Calu3 (cell line): ENCODE measurements around the gene SPOCK1. TPM values are rescaled to one million over a fixed set of nuclear protein-coding genes. Genes with fewer than 3 reads are reported as not detected.
A peak's percentile ranks its signal among the peaks of the same experiment; 100 is the strongest.

Source experiments
- BruUV-seq: library from RNA; stranded (reverse); fragments of 400-500 nt; replicated peaks from 2 replicates; lab custom pipeline; 2021; lab: Mats Ljungman, UMichigan
- CTCF ChIA-PET: fragments of 300-600 bp; sonication (Branson Sonifier 250); formaldehyde crosslinking; loops from one replicate; lab custom pipeline; 2022; ENCODE audit warnings: antibody characterized with exemption; lab: Charles Lee
- DNase-seq: peaks from one replicate; pipeline ENCODE4 v3.0.0; 2022
- H3K27ac Mint-ChIP-seq: one replicate; pipeline ENCODE4 v1.8.0; 2022; ENCODE audit warnings: mixed read lengths; ENCODE audit not compliant: unreplicated experiment
- H3K27me3 Mint-ChIP-seq: one replicate; pipeline ENCODE4 v1.8.0; 2022; ENCODE audit warnings: mixed read lengths; ENCODE audit not compliant: unreplicated experiment
- H3K36me3 Mint-ChIP-seq: one replicate; pipeline ENCODE4 v1.8.0; 2022; ENCODE audit warnings: mild to moderate bottlenecking, moderate library complexity, mixed read lengths; ENCODE audit not compliant: insufficient read depth, unreplicated experiment
- H3K4me1 Mint-ChIP-seq: one replicate; pipeline ENCODE4 v1.8.0; 2022; ENCODE audit warnings: mild to moderate bottlenecking, low read depth, mixed read lengths; ENCODE audit not compliant: unreplicated experiment
- H3K4me3 Mint-ChIP-seq: one replicate; pipeline ENCODE4 v1.8.0; 2022; ENCODE audit warnings: mild to moderate bottlenecking, low read depth, moderate library complexity, mixed read lengths; ENCODE audit not compliant: unreplicated experiment
- H3K9me3 Mint-ChIP-seq: one replicate; pipeline ENCODE4 v1.8.0; 2022; ENCODE audit warnings: low read depth, mixed read lengths; ENCODE audit not compliant: unreplicated experiment
- intact Hi-C: fragments of 100-400 bp; cut with micrococcal nuclease; formaldehyde crosslinking; loops from one replicate; pipeline ENCODE4 v1.10.0; 2022; ENCODE audit not compliant: unreplicated experiment
- total RNA-seq: library from RNA; stranded (reverse); gene quantifications from 2 replicates; pipeline ENCODE4 v1.2.3, GENCODE V29; 2022
- TF ChIP-seq, protein P1 (sequence below): fragments of 200-600 bp; IDR thresholded peaks from one replicate; pipeline ENCODE4 v1.8.0; 2022; ENCODE audit warnings: antibody characterized with exemption; ENCODE audit not compliant: unreplicated experiment

Gene SPOCK1
- total RNA-seq, 1 experiment from 2014 or later = 3.2 TPM

DNA sequence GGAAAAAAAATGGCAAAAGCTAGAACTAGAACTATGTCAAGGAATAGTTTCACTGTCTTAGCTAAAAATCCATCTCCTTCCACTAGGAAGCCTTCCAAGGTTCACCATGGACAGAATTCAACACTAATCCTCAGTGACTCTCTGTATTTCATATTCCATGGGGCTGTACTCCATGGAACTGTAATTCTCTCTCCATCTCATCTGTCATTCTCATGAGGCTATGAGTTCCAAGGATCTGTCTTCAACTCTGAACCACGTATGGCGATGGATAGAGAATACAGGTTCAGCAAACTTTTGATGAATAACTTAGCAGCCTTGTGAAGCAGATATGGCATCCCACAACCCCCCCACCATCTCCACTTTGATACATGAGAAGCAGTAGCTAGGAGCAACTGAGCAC lies 184.0 kb downstream of the SPOCK1 start:
- H3K36me3 Mint-ChIP-seq = no peaks in the 10 kb centered on the region
- intact Hi-C loops = no loop called here
- BruUV-seq = no TSS peak

DNA sequence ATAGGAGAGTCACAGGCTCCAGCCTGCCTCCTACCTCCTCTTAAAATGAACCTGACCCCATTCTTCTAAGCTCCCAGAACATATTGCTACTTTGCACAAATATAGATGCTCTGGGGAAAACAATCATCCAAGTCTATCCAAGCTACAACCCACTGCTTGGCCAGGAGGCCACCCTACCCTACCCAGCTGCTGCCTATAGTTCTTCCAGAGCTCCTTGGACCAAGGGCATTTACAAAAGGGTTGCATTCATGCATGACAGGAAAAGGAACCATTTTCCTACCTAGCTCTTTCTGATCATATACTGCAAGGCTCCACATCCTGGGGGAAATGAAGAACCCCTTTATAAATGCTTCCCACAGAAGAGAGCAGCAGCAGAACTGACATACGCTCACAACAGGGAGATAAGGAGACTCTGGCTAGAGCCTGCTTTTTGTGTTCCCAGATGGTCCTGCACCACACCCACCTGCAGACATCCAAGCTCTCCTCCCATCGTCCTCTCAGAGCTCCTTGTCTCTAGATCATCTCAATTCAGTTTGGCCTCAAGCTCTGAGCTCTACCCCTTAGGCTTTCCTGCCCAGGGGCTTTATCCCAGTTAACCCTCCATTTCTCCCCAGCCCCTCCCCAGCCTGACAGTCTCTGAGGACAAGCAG lies 185.5 kb downstream of the SPOCK1 start:
- peaks cover 57% of the 10 kb centered on the region for H3K27me3 Mint-ChIP-seq
- TF ChIP-seq, protein P1, sequence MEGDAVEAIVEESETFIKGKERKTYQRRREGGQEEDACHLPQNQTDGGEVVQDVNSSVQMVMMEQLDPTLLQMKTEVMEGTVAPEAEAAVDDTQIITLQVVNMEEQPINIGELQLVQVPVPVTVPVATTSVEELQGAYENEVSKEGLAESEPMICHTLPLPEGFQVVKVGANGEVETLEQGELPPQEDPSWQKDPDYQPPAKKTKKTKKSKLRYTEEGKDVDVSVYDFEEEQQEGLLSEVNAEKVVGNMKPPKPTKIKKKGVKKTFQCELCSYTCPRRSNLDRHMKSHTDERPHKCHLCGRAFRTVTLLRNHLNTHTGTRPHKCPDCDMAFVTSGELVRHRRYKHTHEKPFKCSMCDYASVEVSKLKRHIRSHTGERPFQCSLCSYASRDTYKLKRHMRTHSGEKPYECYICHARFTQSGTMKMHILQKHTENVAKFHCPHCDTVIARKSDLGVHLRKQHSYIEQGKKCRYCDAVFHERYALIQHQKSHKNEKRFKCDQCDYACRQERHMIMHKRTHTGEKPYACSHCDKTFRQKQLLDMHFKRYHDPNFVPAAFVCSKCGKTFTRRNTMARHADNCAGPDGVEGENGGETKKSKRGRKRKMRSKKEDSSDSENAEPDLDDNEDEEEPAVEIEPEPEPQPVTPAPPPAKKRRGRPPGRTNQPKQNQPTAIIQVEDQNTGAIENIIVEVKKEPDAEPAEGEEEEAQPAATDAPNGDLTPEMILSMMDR = no peak
- CTCF ChIA-PET = interaction anchor here (1.1 kb wide), 1 partner anchor 16 kb away, joined by 3 read pairs; no protein-coding TSS in a partner anchor
- DNase-seq = no peak
- intact Hi-C loops = no loop called here
- no peaks in the 10 kb centered on the region for H3K9me3 Mint-ChIP-seq
- H3K4me3 Mint-ChIP-seq = no peak overlapping the region
- H3K36me3 Mint-ChIP-seq = no peaks in the 10 kb centered on the region
- no TSS peak for BruUV-seq
- H3K4me1 Mint-ChIP-seq = peaks cover 9% of the 10 kb centered on the region
- H3K27ac Mint-ChIP-seq = no peak overlapping the region

More for the DNA sequence above, 184.0 kb downstream of the SPOCK1 start:
- no peak overlapping the region for H3K4me3 Mint-ChIP-seq
- TF ChIP-seq, protein P1 = no peak
- CTCF ChIA-PET = interaction anchor here (0.6 kb wide), 1 partner anchor 817 kb away, joined by 3 read pairs; no protein-coding TSS in a partner anchor
- H3K27ac Mint-ChIP-seq = no peak overlapping the region
- peaks cover 62% of the 10 kb centered on the region for H3K27me3 Mint-ChIP-seq
- H3K9me3 Mint-ChIP-seq = no peaks in the 10 kb centered on the region
- no peak for DNase-seq
- H3K4me1 Mint-ChIP-seq = peaks cover 9% of the 10 kb centered on the region

DNA sequence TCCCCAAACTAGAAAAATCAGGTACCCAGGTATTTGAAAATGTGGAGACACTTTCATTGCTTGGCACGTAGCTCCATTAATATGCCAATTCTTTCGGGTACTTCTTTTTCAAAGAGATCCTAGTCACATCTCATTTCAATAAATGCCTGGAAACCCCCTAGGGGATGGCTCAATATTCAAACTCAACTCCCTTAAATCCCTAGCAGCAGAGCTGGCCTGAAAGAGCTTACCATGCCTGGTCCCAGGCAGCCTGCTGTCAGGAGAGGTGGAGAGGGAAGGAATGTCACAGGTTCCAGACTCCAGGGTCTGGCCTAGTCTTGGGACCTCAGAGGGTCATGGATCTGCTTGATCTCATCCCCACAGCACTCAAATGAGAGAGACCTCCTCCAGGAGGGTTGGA lies 187.1 kb downstream of the SPOCK1 start:
- DNase-seq = no peak
- H3K4me1 Mint-ChIP-seq = peaks cover 9% of the 10 kb centered on the region
- no peaks in the 10 kb centered on the region for H3K9me3 Mint-ChIP-seq
- no peaks in the 10 kb centered on the region for H3K36me3 Mint-ChIP-seq
- H3K27ac Mint-ChIP-seq = no peak overlapping the region
- no TSS peak for BruUV-seq
- TF ChIP-seq, protein P1 = no peak
- CTCF ChIA-PET = no interaction called here
- peaks cover 41% of the 10 kb centered on the region for H3K27me3 Mint-ChIP-seq
- H3K4me3 Mint-ChIP-seq = no peak overlapping the region
- intact Hi-C loops = no loop called here

DNA sequence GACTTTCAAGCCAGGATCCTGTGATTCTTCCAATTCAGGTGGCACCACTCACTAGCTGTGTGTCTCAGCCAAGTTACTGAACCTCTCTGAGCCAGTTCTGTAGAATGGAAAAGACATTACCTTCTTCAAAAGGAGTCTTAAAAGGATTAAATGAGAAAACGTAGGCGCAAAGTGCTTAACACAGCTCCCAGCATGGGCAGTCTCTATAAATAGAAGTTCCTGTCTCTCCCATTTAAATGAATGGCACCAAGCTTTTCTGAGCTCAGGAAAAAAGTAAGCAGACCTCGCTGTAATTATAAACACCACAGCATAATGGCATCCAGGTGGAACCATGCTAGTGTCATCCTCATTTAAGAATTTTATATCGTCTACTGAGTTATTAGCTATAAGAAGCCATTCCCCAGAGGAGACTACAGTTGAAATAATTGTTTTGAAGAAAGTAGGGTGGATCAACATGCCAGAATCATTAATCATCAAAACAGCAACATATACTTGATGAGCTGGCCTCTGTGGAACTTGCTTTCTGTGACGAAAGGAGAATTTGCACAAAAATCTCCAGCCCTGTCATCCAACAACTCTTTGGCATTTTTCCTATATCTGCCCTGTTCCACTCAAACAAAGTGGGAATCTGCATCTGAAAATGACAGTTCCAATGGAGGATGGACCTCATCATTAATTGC lies 188.9 kb downstream of the SPOCK1 start:
- Mint-ChIP-seq H3K9me3 (no peaks in the 10 kb centered on the region), H3K4me3 (no peak overlapping the region), H3K27me3 (peaks cover 23% of the 10 kb centered on the region), H3K4me1 (peaks cover 9% of the 10 kb centered on the region), H3K27ac (no peak overlapping the region), H3K36me3 (no peaks in the 10 kb centered on the region)
- CTCF ChIA-PET = interaction anchor here (0.6 to 1.5 kb wide), 4 partner anchors 10 to 1873 kb away, joined by 3 to 7 read pairs (median 4); no protein-coding TSS in a partner anchor
- intact Hi-C loops = no loop called here
- peak; percentile 22 for DNase-seq
- TF ChIP-seq, protein P1 = no peak
- BruUV-seq = no TSS peak
